GM19372 (cell line): ENCODE data around the gene SLC12A7.

Source experiments
- ATAC-seq: cut with Tn5 transposase; IDR thresholded peaks from one replicate; pipeline ENCODE4 v1.9.1; 2021; ENCODE audit warnings: mild to moderate bottlenecking, low read depth, moderate library complexity; ENCODE audit not compliant: unreplicated experiment

SLC12A7 gene

DNA sequence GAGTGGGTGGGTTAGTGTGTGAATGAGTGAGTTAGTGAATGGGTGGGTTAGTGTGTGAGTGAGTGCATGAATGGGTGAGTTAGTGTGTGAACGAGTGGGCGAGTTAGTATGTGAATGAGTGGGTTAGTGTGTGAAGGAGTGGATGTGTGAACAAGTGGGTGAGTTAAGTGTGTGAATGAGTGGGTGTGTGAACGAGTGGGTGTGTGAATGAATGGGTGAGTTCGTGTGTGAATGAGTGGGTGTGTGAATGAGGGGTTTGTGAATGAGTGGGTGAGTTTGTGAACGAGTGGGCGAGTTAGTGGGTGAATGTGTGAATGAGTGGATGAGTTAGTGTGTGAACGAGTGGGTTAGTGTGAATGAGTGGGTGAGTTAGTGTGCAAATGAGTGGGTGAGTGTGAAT lies 69.2 kb downstream of the SLC12A7 start:
- no peak for ATAC-seq

DNA sequence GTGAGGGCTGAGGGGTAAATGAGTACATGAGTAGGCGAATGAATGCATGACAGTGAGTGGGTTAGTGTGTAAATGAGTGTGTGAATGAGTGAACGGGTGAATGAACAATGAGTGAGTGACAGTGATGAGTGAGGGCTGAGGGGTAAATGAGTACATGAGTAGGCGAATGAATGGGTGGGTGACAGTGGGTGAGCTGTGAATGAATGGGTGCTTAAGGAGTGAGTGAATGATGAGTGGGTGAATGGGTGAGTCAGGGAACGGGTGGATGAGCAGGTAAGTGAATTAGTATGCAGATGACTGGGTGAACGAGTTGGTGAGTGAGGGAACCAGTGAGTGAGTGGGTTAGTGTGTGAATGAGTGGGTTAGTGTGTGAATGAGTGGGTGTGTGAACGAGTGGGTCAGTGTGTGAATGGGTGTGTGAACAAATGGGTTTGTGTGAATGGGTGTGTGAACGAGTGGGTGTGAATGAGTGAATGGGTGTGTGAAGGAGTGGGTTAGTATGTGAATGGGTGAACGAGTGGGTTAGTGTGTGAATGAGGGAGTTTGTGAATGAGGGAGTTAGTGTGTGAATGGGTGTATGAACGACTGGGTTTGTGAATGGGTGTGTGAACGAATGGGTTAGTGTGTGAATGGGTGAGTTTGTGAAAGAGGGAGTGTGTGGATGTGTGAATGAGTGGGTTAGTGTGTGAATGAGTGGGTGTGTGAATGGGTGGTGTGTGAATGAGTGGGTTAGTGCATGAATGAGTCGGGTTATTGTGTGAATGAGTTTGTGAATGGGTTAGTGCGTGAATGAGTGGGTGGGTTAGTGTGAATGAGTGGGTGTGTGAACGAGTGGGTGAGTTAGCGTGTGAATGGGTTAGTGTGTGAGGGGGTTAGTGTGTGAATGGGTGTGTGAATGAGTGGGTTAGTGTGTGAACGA lies 70.4 kb downstream of the SLC12A7 start:
- ATAC-seq, result no peak

DNA sequence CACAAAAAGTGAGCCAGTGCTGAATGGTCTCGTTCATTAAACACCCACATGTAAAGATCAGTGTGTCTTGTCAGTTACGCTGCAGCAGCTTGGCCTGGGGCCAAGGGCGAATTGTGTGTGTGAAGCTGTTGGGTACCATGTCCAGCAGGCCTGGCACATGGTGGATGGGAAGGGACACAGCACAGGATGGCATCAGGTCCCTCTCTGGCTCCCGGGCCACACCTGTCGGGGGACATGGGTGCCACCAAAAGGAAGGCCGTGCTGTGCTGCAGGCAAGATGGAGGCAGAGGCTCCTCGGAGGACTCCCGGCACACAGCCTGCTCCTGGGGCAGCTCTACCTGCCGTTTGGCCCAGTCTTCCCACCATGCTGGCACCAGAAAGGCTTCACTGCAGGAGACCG lies 71.3 kb downstream of the SLC12A7 start:
- ATAC-seq, result no peak

DNA sequence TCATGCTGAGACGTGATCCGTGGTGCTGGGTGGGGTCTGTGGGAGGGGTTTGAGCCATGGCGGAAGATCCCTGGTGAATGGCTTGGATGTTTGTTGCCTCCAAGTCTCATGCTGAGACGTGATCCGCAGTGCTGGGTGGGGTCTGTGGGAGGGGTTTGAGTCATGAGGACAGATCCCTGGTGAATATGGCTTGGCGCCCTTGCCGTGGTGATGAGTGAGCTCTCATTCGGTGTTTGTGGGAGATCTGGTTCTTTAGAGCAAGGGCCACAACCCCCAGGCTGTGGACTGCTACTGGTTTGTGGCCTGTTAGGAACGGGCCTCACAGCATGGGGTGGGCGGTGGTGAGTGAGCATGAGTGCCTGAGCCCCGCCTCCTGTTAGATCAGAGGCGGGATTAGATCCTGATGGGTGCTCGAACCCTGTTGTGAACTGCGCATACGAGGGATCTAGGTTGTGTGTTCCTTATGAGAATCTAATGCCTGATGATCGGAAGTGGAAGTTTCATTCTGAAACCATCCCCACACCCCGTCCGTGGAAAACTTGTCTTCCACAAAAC lies 72.1 kb downstream of the SLC12A7 start:
- no peak for ATAC-seq

DNA sequence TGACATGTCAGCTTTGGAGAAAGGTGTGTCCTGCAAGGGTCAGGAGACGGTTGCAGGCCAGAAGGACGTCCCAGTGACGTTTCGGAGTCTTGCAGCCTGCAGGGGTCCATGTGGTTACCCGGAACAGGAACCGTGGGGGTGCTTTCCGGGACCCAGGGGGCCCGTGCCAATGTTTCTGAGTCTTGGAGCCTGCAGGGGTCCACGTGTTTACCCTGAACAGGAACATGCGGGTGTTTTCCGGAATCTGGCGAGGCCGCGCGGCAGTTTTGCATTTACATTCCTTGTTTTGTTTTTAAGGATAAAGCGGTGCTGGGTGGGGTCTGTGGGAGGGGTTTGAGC lies 72.7 kb downstream of the SLC12A7 start:
- ATAC-seq, result no peak

DNA sequence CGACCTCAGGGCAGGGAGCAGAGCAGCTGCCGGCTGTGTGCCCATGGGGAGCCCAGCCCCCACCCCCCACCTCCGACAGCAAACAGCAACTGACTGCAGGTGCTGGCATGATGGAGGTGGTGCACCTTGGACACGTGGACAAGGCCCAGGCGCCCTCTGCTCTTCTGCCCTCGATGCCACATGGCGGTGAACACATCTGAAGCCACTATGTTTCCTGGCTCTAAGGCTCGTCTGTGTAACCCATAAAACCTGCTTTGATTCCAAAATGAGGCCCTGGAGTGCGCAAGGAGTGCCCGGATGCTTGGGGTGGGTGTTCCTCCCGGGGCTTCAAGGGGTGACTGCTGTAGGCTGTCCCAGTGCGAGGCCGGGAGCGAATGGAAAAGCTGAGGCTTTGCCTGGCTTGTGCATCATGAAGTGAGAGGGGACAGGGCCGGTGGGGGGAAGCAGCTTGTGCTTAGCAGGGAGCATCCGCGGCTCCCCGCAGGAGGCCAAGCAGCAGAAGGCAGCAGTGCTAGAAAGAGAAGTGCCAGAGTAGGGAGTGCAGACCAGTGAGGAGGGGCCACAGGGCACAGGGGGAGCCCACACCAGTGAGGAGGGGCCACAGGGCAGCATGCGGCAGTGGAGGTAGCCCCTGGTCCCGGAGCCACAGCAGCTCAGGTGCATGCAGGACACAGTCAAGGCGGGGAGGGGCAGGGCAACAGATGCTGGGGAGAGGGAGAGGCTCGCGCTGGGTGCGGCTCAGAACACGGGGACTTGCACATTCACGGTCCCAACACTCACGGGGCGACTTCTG lies 73.2 kb downstream of the SLC12A7 start:
- ATAC-seq, result no peak

DNA sequence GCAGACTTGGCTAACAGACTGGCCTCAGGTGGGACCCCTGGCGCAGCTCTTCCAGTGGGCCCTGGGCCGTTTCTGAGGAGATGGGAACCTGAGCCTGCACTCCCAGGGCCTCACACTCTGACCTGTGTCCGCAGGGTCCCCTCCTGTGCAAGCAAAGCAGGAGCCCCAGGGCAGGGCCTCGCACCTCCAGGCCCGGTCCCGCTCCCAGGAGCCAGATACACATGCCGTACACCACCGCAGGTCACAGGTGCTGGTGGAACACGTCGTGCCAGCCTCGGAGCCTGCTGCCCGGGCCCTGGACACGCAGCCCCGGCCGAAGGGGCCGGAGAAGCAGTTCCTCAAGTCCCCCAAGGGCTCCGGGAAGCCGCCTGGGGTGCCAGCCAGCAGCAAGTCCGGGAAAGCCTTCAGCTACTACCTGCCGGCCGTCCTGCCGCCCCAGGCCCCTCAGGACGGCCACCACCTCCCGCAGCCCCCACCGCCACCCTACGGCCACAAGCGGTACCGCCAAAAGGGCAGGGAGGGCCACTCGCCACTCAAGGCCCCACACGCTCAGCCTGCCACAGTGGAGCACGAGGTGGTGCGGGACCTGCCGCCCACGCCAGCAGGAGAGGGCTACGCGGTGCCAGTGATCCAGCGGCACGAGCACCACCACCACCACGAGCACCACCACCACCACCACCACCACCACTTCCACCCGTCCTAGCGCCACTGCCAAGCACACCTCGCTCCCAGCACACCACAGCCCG lies 74.0 kb downstream of the SLC12A7 start:
- no peak for ATAC-seq

DNA sequence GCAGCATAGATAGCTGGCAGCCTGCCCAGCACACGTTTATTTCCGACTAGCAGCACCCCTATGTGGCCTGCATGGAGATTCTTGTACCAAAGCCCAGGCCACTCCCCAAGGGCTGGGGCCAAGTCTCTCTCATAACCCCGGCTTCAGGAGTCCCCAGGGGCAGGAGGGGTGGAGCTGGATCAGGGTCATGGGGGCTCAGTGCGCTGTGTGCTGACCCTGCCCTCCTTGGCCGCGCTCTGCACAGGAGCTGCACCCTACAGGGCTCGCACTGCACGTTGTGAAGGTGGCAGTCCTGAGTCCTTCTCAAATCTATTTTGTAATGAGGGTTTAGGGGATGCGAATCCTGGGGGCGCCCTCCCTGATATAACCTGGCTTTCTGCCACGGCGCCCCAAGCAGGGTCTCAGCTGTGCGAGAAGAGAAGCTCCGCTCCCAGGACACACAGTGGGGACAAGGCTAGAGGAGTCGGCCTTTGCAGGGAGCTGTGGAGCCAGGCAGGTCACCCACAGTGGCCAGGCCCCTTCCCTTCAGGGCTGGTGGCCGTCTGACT lies 74.7 kb downstream of the SLC12A7 start:
- ATAC-seq, result no peak

DNA sequence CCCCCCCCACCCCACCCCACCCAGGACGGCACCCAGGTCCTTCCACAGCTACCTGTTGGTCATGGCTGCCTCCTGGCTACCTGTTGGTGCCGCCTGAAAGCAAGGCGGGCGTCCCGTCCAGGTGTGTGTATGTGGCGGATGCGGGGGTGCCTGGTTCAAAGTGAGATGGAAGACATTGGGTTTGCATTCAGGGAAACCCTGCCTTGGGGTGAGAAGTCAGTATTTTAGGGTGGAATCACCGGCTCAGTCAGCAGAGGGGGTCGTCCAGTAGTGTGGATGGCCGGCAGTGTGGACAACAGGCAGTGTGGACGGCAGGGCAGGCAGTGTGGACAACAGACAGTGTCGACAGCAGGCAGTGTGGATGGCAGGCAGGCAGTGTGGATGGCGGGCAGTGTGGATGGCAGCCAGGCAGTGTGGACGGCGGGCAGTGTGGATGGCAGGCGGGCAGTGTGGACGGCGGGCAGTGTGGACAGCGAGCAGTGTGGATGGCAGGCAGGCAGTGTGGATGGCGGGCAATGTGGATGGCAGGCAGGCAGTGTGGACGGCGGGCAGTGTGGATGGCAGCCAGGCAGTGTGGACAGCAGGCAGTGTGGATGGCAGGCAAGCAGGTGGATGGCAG lies 75.2 kb downstream of the SLC12A7 start:
- no peak for ATAC-seq

DNA sequence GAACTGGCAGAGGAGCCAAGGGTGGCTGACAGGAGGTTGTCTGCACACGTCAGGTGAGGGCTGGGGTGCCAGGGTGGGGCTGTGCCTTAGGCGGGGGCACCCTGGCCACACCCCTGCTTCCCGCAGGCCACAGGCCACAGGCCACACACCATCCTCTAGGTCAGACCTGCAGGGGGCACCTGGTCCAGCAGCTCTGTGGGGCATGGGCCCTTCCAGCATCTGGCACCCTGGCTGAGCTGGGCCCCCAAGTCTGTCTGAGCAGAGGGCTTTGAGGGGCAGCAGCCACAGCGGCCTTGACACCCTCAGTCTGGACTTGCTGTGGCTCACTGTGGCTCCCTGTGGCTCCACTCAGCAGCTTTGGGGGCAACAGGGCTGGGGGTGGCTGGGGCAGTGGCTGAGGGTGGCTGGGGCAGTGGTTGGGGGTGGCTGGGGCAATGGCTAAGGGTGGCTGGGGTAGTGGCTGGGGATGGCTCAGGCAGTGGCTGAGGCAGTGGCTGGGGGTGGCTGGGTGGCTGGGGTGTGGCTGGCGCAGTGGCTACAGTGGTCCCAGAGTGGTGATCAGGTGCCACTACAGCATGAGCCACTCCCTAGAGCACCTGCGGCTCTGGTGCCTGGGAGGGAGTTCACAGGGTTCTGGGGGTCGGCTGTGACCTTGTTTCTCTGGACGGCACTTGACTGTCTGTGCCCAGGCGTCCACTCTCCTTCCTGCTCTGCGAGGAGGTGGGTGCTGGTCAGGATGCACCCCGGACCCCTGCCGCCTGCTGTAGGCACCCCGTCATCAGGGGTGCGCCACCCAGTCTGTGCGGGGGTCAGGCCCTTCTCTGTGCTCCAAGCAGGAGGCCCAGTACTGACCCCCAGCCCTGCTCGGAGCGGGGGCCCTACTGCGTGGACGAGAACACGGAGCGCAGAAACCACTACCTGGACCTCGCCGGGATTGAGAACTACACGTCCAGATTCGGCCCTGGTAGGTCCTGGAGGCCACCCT lies 76.2 kb downstream of the SLC12A7 start:
- ATAC-seq, result no peak

DNA sequence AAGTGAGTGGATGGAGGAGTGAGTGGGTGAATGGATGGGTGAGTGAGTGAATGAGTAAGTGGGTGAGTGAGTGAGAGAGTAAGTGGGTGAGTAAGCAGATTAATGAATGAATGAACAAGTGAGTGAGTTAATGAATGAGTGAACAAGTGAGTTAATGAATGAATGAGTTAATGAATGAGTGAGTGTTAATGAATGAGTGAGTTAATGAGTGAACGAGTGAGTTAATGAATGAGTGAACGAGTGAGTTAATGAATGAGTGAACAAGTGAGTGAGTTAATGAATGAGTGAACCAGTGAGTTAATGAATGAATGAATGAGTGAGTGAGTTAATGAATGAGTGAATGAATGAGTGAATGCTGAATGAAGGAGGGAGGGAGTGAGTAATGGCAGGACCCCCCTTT lies 76.9 kb downstream of the SLC12A7 start:
- ATAC-seq, result no peak

DNA sequence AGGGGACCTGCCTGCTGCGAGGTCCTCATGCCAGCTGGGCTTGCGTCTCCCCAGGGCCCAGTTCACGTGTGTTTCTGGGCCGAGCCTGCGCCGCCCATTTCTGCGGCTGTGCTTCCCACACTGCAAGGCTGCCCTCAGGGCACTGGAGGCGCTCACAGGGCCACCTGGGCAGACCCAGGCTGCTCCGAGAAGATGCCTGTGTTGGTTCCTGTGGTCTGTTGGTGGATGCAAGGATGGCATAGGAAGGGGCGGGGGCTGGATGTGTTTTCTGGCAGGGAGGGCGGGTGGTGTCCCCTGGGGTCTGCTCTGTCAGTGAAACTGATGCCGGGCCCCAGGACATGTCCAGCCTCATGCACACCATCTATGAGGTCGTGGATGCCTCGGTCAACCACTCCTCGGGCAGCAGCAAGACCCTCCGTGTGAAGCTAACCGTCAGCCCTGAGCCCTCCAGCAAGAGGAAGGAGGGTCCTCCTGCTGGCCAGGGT lies 77.4 kb downstream of the SLC12A7 start:
- ATAC-seq, result no peak

DNA sequence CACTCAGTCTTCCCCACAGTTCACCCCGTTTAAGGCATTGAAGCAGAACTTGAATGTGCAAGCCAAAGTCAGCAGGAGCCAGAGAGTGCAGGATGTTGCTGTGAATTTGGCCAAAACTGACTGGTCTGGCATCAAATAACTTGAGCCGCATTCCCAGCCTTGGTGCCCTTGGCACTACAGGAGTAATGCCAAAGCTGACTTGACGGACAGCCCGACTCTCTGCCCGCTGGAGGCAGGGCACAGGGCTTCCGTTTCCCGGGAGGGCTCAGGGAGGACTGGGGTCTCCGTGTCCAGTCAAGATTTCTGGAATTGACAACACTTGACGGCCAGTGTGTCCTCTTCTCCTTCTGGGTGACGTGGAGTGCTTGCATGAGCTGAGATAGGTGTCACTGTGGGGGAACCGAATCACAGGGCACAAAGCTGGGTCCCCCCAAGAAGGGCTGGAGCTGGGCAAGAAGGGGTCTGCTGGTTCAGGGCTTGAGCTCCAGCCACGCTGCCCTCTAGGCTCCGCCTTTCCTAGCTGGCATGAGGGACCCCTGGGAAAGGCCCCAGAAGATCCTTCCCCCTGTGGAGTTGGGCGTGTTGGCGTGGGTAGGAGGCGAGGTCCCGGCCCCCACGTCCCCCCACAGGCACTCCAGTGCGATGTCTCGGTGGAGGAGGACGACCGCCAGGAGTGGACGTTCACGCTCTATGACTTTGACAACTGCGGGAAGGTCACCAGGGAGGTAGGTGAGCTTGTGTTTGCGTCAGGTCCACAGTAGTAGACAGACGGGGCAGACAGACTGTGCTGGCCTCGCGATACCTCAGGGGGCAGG lies 78.0 kb downstream of the SLC12A7 start:
- no peak for ATAC-seq

DNA sequence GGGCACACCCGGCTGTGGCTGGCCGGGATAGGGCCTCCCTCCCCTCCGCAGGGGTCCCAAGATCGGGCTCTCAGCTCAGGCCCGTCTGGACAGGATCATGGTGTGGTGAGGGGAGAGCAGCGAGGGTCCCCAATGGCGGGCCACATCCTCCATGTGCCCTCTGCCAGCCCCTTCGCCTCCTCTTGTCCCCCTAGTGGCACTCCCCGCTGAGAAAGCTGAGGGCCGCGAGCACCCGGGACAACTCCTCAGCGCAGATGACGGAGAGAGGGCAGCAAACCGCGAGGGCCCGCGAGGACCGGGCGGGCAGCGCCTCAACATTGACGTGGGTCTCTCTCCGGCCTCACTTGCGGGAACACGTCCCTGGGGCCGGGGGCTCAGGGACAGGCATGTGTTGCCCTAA lies 78.7 kb downstream of the SLC12A7 start:
- ATAC-seq, result no peak

DNA sequence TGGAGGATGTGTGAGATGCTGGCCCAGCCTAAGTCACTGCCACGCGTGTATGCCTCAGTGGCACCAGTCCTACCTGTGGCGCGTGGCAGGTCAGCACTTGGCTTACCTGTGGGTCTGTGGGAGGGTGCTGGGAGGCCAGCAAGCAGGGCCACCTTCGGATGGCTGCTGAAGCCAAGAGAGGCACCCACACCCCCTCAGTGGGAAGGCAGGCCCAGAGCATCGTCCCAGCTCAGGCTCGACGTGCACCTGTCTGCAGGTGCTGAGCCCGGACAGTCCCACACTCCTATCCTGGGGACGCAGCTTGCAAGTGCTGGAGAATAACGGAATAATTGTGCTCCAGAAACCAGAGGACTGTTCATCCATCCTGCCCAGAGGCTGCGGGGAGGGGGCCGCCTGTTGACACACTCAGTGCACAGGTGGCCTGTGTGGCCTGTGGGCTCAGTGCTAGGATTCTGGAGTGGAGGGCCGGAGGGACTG lies 79.3 kb downstream of the SLC12A7 start:
- ATAC-seq, result no peak

DNA sequence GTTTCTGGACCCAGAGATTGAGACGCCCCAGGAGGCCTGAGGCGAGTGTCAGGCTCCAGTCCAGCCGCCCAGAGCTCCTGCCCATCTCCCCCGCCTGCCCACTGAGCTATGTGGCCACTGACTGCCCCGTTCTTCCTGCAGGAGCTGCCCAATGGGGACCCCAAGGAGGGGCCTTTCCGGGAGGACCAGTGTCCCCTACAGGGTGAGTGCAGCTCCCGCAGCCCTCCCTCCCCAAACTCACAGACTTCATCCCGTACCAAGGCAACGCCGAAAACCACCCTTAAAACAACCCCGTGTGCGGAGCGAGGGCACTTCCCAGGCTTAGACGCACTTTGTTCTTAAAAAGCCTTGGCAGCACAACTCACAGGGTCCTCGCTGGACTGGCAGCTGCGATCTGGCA lies 79.9 kb downstream of the SLC12A7 start:
- ATAC-seq, result no peak

DNA sequence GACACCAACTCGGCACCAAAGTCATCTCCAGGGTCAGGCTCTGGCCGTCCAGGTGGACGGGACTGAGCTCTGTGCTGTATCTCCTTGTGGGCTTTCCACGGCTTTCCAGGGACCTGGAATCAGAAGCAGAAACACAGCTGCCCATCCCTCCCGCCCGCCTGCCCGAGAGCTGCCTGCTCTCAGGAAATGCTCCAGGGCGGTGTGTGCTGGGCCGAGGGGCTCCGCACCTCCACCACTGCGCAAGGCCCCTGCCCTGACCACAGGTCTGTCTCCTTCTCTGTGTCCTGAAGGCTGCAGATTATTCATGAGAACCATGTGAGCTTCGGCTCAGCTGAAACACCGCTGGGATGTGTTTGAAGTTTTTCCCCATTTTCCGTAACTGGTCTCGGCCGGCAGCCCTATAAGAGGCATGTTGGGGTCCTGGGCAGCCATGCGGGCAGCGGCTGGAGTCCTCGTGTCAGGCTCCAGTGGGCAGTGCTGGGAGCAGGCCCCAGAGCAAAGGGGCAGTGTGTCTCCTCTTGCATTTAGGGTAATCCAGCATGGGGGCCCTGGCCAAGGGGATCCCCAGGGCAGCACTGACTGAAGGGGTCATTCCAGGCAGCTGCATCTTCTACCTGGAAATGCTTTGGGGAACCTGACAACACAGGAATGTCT lies 80.4 kb downstream of the SLC12A7 start:
- ATAC-seq, result no peak
